NT2/D1 (cell line): ENCODE results near the gene ZCCHC9.

ENCODE experiments used
- YY1 ChIP-seq: IDR thresholded peaks from 2 replicates; pipeline ENCODE4 v1.6.1; 2011; ENCODE audit not compliant: insufficient read length, insufficient read depth
- ZNF274 ChIP-seq: IDR thresholded peaks from 2 replicates; pipeline ENCODE4 v1.6.1; 2011; ENCODE audit warnings: mild to moderate bottlenecking, low read depth, low read length

- TF ChIP-seq ZNF274 (no peak), YY1 (no peak)
Observed at GRCh38 chr5:81335946-81336345, 34.6 kb downstream of the ZCCHC9 start.
